CD14-positive monocyte (primary cell): ENCODE measurements around the gene EMID1. TPM values are rescaled to one million over a fixed set of nuclear protein-coding genes. Genes with fewer than 3 reads are reported as not detected.

Experiments
- DNase-seq, 3 donors: peaks; one replicate each; pipeline ENCODE4 v3.0.0-alpha.2; 2011 to 2022
- H2AFZ ChIP-seq: 2 replicates; pipeline ENCODE4 v1.6.0; 2012; ENCODE audit warnings: mild to moderate bottlenecking, low read depth, low read length, inconsistent platforms; ENCODE audit not compliant: insufficient read depth, poor library complexity, severe bottlenecking
- H3K27ac ChIP-seq, 2 donors: 1 replicate in 1 of 2; 2 replicates in 1 of 2; pipeline ENCODE4 v1.5.1; 2012 to 2013; ENCODE audit warnings: low read length in 2 of 2, control low read depth in 1 of 2, inconsistent platforms in 1 of 2, low read depth in 1 of 2, mild to moderate bottlenecking in 1 of 2
- H3K27me3 ChIP-seq, 2 donors: one replicate each; pipeline versions ENCODE4 v1.6.0 to v1.6.1; 2011 to 2013; ENCODE audit warnings: low read length in 2 of 2; ENCODE audit not compliant: control insufficient read depth in 2 of 2, insufficient read depth in 2 of 2
- H3K36me3 ChIP-seq, 2 donors: replicated peaks in 1 of 2; 1 replicate in 1 of 2; 2 replicates in 1 of 2; pipeline versions ENCODE4 v1.5.1 to v1.6.1; 2012 to 2013; ENCODE audit warnings: low read length in 2 of 2, control low read depth in 1 of 2, inconsistent platforms in 1 of 2, mild to moderate bottlenecking in 1 of 2; ENCODE audit not compliant: insufficient read depth in 2 of 2, control insufficient read depth in 1 of 2
- H3K4me1 ChIP-seq, 2 donors: 1 replicate in 1 of 2; 2 replicates in 1 of 2; pipeline versions ENCODE4 v1.5.1 to v1.6.1; 2012 to 2013; ENCODE audit warnings: low read length in 2 of 2, control low read depth in 1 of 2, inconsistent platforms in 1 of 2, mild to moderate bottlenecking in 1 of 2, moderate library complexity in 1 of 2; ENCODE audit not compliant: insufficient read depth in 2 of 2, control insufficient read depth in 1 of 2
- H3K4me2 ChIP-seq: replicated peaks from 2 replicates; pipeline ENCODE3; 2012; ENCODE audit warnings: low read length, moderate library complexity, mild to moderate bottlenecking; ENCODE audit not compliant: poor library complexity, severe bottlenecking; ENCODE audit errors: extremely low read depth
- H3K4me3 ChIP-seq, 3 experiments: fragments of 200-600 bp in 1 of 3; sonication (generic) in 1 of 3; replicated peaks in 1 of 3; 1 replicate in 2 of 3; 2 replicates in 1 of 3; pipeline ENCODE4 v1.5.1; 2011 to 2013; ENCODE audit warnings: low read length in 3 of 3, mild to moderate bottlenecking in 3 of 3, control low read depth in 2 of 3, low read depth in 2 of 3, inconsistent platforms in 1 of 3, moderate library complexity in 1 of 3
- H3K79me2 ChIP-seq: 2 replicates; pipeline ENCODE4 v1.6.0; 2012; ENCODE audit warnings: mild to moderate bottlenecking, control low read depth, inconsistent platforms, low read length, moderate library complexity; ENCODE audit not compliant: insufficient read depth
- H3K9ac ChIP-seq: 2 replicates; pipeline ENCODE4 v1.6.0; 2017; ENCODE audit warnings: low read length, mild to moderate bottlenecking; ENCODE audit not compliant: insufficient read depth, poor library complexity, severe bottlenecking
- H3K9me3 ChIP-seq, 2 donors: replicated peaks in 1 of 2; 1 replicate in 1 of 2; 2 replicates in 1 of 2; pipeline versions ENCODE4 v1.5.1 to v1.6.1; 2012 to 2013; ENCODE audit warnings: low read length in 2 of 2, control low read depth in 1 of 2; ENCODE audit not compliant: control insufficient read depth in 1 of 2, insufficient read depth in 1 of 2
- H4K20me1 ChIP-seq: 2 replicates; pipeline ENCODE4 v1.6.0; 2012; ENCODE audit warnings: mild to moderate bottlenecking, low read length, control low read depth, moderate library complexity; ENCODE audit not compliant: insufficient read depth
- H3K27ac Mint-ChIP-seq, 7 donors: one replicate each; pipeline ENCODE4 v1.8.0; 2020; ENCODE audit warnings: mild to moderate bottlenecking in 7 of 7, mixed read lengths in 7 of 7, moderate library complexity in 6 of 7, inconsistent platforms in 2 of 7
- H3K27me3 Mint-ChIP-seq, 3 donors: one replicate each; pipeline ENCODE4 v1.8.0; 2021 to 2022; ENCODE audit warnings: low read depth in 3 of 3, mild to moderate bottlenecking in 3 of 3, mixed read lengths in 3 of 3, moderate library complexity in 3 of 3, inconsistent platforms in 1 of 3
- H3K36me3 Mint-ChIP-seq, 2 donors: one replicate each; pipeline ENCODE4 v1.8.0; 2020; ENCODE audit warnings: mixed read lengths in 2 of 2, inconsistent platforms in 1 of 2, mild to moderate bottlenecking in 1 of 2
- H3K4me1 Mint-ChIP-seq: one replicate; pipeline ENCODE4 v1.8.0; 2020; ENCODE audit warnings: mild to moderate bottlenecking, mixed read lengths
- H3K4me3 Mint-ChIP-seq, 2 donors: one replicate each; pipeline ENCODE4 v1.8.0; 2020; ENCODE audit warnings: mild to moderate bottlenecking in 2 of 2, mixed read lengths in 2 of 2, moderate library complexity in 1 of 2
- H3K9me3 Mint-ChIP-seq, 7 donors: one replicate each; pipeline ENCODE4 v1.8.0; 2020 to 2022; ENCODE audit warnings: mixed read lengths in 7 of 7, mild to moderate bottlenecking in 6 of 7, moderate library complexity in 6 of 7, inconsistent platforms in 2 of 7
- whole genome bisulfite sequencing: methylation state at CpG from one replicate; pipeline ENCODE4 v1.1.5; 2013; ENCODE audit warnings: missing lambda C conversion rate; ENCODE audit not compliant: insufficient coverage; 5-methylcytosine and 5-hydroxymethylcytosine counted together
- intact Hi-C, 2 donors: fragments of 100-400 bp; cut with micrococcal nuclease; formaldehyde crosslinking; loops; one replicate each; pipeline versions ENCODE4 v1.15.0 to v1.15.1; 2023
- polyA plus RNA-seq, 3 donors: library from polyadenylated mRNA; depleted of rRNA in 1 of 3; unstranded in 2 of 3; stranded (reverse) in 1 of 3; fragments of 300-500 nt in 2 of 3; fragments of >200 nt in 1 of 3; fragmentation: Illumina TruSeq in 2 of 3; gene quantifications; 1 replicate in 2 of 3; 2 replicates in 1 of 3; pipeline ENCODE4 v1.2.3, GENCODE V29; 2012 to 2021
- TF ChIP-seq, protein P1 (sequence below): fragments of 200-600 bp; IDR thresholded peaks from one replicate; pipeline ENCODE4 v1.8.0; 2022; ENCODE audit warnings: antibody characterized with exemption, mild to moderate bottlenecking

Gene EMID1
- polyA plus RNA-seq, 3 donors = not detected

DNA sequence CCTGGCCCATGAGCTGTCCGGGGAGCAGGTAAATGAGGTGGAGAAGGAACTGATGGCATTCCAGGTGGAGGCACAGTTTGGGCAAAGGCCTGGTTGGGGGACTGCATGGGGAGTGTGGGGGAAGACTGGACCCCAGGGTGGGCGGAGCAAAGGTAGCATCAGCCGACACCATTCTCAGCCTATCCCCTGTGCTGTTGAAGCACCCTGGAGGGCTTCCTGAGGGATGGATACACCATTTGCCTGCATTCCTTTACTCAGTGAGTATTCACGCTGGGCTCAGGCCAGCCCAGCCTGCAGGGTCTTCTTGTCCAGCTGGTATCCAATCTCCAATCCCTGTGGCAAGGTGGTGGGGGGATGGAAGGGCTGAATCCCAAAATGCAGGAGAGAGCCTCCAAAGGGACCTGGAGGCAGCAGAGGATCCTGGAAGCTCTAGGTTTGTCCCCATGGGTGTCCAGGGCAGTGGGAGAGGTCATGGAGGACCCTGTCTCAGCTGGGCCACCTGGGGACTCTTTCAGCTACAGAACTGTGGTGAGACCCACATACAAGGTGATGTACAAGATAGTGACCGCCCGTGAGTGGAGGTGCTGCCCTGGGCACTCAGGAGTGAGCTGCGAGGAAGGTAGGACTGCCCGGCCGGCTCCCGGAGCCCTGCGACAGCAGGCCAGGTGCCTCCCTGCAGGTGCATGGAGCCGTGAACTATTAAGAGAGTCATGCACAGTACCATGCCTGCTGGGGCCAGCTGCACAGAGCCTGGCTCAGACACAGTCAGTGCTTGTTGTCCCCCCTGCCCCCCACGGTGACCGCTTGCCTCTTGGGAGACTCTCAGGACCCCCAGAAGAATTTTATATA lies 9.5 kb downstream of the EMID1 start:
- no peak for DNase-seq
- Mint-ChIP-seq H3K4me3 (no peak overlapping the region), H3K27me3 (peaks cover 0 to 5% (median 4%) of the 10 kb centered on the region in 3 donors), H3K27ac (peak overlapping the region in 1 of 7 donors; percentile 66), H3K4me1 (peaks cover 8% of the 10 kb centered on the region), H3K36me3 (no peaks in the 10 kb centered on the region), H3K9me3 (no peaks in the 10 kb centered on the region)
- intact Hi-C loops = no loop called here
- no peak overlapping the region for H3K9ac ChIP-seq
- no peaks in the 10 kb centered on the region for H3K36me3 ChIP-seq
- no peaks in the 10 kb centered on the region for H3K79me2 ChIP-seq
- no peaks in the 10 kb centered on the region for H3K9me3 ChIP-seq
- no peak overlapping the region for H3K4me2 ChIP-seq
- H4K20me1 ChIP-seq = no peaks in the 10 kb centered on the region
- peaks cover 8% of the 10 kb centered on the region in 2 donors for H3K4me1 ChIP-seq
- TF ChIP-seq, protein P1, sequence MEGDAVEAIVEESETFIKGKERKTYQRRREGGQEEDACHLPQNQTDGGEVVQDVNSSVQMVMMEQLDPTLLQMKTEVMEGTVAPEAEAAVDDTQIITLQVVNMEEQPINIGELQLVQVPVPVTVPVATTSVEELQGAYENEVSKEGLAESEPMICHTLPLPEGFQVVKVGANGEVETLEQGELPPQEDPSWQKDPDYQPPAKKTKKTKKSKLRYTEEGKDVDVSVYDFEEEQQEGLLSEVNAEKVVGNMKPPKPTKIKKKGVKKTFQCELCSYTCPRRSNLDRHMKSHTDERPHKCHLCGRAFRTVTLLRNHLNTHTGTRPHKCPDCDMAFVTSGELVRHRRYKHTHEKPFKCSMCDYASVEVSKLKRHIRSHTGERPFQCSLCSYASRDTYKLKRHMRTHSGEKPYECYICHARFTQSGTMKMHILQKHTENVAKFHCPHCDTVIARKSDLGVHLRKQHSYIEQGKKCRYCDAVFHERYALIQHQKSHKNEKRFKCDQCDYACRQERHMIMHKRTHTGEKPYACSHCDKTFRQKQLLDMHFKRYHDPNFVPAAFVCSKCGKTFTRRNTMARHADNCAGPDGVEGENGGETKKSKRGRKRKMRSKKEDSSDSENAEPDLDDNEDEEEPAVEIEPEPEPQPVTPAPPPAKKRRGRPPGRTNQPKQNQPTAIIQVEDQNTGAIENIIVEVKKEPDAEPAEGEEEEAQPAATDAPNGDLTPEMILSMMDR = no peak
- no peaks in the 10 kb centered on the region for H3K27me3 ChIP-seq
- H2AFZ ChIP-seq = no peak overlapping the region
- 95% methylated on average over 14 of the region's 14 CpGs for WGBS
- H3K4me3 ChIP-seq = no peak overlapping the region
- no peak overlapping the region for H3K27ac ChIP-seq

GRCh38 chr22:29216011-29216872 lies 10.5 kb downstream of the EMID1 start:
- WGBS = 88% methylated on average over 11 of the region's 14 CpGs
- Mint-ChIP-seq H3K27me3 (peaks cover 0 to 5% (median 4%) of the 10 kb centered on the region in 3 donors), H3K9me3 (no peaks in the 10 kb centered on the region), H3K4me3 (no peak overlapping the region), H3K4me1 (peaks cover 8% of the 10 kb centered on the region), H3K27ac (peak overlapping the region in 2 of 7 donors; percentile 44 to 63), H3K36me3 (no peaks in the 10 kb centered on the region)
- H3K9ac ChIP-seq = no peak overlapping the region
- H3K4me1 ChIP-seq = peaks cover 8% of the 10 kb centered on the region in 2 donors
- no peaks in the 10 kb centered on the region for H3K79me2 ChIP-seq
- H4K20me1 ChIP-seq = no peaks in the 10 kb centered on the region
- H3K27me3 ChIP-seq = no peaks in the 10 kb centered on the region
- H2AFZ ChIP-seq = no peak overlapping the region
- intact Hi-C loops = no loop called here
- TF ChIP-seq, protein P1 = no peak
- no peak overlapping the region for H3K27ac ChIP-seq
- H3K4me3 ChIP-seq = no peak overlapping the region
- H3K9me3 ChIP-seq = no peaks in the 10 kb centered on the region
- no peak overlapping the region for H3K4me2 ChIP-seq
- no peaks in the 10 kb centered on the region for H3K36me3 ChIP-seq
- DNase-seq = no peak
